NCI-H2227 treated with DMSO at 0.1 percent for 48 hours (cell line): ENCODE results near the gene DOCK6.

Experiments
- DNase-seq: peaks from one replicate; lab custom pipeline; 2025; lab: John Stamatoyannopoulos, UW

Gene DOCK6

DNA sequence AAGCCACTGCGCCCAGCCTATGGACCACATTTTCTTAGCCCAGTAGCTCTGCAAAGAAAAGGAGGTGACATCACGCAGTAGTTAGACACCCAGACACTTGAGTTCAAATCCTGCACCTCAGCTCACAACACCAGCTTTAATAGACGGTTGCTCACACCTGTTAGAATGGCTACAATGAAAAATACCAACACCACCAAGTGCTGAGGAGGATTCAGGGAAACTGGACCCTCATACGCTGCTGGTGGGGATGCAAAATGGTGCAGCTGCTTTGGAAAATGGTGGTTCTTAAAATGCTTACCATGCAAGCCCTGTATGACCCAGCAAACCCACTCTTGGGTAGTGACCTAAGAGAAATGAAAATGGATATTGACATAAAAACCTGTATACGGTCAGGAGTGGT lies 11.7 kb upstream of the DOCK6 start:
- no peak for DNase-seq

GRCh38 chr19:11273296-11273695 lies 11.0 kb upstream of the DOCK6 start:
- no peak for DNase-seq

DNA sequence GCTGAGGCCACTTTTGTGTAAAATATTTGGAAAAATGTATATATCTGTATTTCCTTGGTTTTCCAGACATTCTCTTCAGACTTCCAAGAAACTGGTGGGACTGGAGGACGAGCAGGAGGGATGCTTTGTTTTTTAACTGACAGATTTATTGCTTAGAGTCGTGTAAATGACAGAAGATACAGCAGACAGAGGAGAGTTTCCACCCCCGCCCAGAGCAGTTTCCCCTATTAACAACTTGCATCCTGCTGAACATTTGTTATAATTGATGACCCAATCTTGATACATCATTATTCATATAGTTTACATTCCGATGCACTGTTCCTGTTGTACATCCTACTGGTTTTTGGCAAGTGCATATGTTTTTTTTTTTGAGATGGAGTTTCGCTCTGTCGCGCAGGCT lies 7.1 kb upstream of the DOCK6 start:
- no peak for DNase-seq

DNA sequence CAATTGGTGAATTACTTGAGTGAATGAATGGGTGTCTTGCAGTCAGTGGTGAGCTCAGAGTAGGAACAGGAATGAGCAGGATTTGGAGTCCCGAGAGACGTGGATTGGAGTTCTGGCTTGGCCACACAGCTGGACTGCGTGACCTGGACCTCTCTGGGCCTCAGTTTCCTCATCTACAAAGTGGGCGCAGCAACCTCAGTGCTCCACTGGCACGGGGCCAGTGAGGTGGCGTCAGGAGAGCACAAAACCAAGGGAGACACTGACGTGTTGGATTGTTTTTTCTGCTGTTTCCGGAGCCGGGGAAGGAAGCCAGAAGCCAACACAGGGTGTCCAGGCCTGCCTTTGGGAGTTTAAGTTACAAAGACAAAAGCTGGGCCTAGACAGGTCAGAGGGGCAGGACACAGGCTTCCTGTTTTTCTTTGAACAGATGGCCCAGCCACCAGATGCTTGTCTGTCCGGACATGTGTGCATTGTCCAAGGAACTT lies 6.5 kb upstream of the DOCK6 start:
- DNase-seq: no peak

- DNase-seq: no peak
Observed at GRCh38 chr19:11267316-11268085, 5.2 kb upstream of the DOCK6 start.

- no peak for DNase-seq
Observed at GRCh38 chr19:11265785-11266236, 3.5 kb upstream of the DOCK6 start.

DNA sequence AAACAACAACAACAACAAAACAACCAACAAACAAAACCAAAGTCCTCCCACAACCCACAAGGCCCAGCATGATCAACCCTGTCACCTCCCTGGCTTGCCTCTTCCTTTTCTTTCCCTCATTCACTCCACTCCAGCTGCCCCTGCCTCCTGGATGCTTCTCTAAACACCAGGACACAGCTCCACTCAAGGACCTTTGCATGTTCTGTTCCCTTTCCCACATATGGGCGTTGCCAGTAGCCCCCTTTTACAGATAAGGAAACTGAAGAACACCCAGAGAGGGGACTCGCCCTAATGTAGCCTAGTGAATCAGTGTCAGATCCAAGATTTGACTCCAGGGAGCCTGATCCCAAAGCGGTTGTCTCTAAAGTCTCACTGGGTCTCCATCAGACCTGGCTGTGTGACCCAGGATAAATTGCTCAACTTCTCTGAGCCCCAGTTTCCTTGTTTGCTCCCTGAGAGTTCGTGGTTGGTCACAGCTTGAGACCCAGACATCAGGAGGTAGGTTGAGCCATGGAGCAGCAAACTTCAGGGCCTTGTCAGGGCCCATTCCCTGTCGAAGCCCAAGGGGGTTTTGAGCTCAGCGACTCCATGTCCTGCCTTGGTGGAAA lies 3.0 kb upstream of the DOCK6 start:
- no peak for DNase-seq

GRCh38 chr19:11264452-11265176 lies 2.3 kb upstream of the DOCK6 start:
- DNase-seq: no peak

- DNase-seq: no peak
Observed at GRCh38 chr19:11263726-11264125, 1.4 kb upstream of the DOCK6 start.

GRCh38 chr19:11261431-11261970 lies 823 bp downstream of the DOCK6 start:
- no peak for DNase-seq

- no peak for DNase-seq
Observed at GRCh38 chr19:11260996-11261395, 1.3 kb downstream of the DOCK6 start.

DNA sequence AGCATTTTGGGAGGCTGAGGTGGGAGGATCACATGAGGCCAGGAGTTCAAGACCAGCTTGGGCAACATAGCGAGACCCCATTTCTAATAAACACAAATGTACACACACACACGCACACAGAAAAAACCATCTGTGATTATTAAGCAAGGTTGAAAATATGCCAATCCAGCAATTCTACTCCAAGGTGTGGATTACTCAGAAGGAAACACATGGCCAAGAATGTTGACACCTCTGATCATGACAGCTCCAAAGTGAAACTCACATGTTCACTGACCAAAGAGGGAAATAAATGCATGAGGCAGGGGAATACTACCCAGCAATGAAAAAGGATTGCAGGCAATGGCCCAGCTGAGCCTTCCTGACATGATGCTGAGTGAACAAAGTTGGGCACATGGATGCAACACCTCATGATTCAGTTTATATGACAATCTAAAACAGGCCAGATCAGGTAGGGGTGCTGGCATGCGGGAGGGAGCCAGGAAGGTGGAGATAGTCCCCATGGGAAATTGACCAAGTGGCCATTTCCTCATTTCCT lies 4.4 kb downstream of the DOCK6 start:
- no peak for DNase-seq

- no peak for DNase-seq
Observed at GRCh38 chr19:11256189-11256588, 6.1 kb downstream of the DOCK6 start.

DNA sequence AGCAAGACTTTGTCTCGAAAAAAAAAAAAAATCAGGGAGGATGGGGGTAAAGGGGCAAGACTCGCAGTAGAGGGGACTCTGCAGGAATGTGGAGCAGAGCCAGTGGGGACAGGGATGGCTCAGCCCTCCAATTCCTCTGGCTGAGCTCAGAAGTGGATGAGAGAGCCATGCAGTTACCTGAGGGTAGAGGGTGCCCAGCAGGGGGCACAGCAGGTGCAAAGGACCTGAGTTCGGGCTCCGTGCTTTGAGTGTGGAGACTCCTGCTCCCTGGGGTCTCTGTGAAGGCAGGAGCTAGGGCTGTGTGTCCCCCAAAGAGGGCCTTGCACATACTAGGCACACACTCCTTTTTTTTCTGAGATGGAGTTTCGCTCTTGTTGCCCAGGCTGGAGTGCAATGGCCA lies 7.7 kb downstream of the DOCK6 start:
- no peak for DNase-seq

DNA sequence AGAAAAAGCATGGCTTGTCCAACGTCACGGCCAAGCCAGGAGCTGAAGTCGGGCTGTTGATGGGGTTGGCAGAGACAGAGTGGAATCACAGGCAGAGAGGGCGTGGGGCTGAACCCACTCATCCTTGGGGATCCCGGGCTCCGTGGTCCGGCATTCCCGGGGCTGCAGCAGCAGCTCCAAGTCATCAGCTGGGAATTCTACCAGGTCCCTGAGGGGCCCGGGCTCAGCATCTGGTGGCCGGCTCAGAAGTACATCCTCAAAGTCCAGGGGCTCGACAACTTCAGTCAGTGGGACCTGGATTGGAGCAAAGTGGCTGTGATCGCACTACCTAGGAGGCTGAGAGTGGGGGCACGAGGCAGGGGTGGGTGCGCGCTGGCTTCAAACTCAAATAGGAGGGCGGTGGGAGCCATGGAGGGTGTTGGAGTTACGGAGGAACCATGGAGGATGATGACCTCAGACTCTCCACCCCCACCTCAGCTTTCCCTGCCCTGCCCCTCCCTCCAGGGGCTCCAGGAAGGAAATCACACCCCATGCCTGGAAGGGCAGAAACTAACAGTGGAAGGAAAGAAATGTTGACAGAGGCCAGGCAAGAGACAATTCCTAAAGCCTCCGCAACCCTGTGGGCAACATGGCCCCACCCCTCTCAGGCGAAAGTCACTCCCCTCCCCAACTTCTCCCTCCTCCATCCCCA lies 9.5 kb downstream of the DOCK6 start:
- no peak for DNase-seq

GRCh38 chr19:11251650-11252314 lies 10.5 kb downstream of the DOCK6 start:
- DNase-seq: no peak

DNA sequence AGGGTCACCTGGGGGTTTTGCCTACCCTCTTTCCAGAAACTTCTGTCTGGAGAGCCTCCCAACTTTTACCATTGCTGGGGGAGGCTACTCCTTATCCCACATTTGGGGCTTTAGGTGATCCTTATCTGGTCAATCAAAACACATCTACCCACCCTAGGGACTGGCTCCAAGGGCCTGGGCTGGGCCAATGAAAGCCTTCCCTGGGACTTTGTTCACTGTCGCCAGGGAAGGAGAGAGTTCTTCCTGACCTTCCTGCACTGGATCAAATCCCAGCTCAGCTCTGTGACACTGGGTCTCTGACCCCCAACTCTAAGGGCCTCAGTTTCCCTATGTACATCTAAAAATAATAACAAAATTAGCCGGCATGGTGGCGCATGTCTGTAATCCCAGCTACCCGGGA lies 11.1 kb downstream of the DOCK6 start:
- DNase-seq: no peak

- DNase-seq: no peak
Observed at GRCh38 chr19:11248852-11249251, 13.5 kb downstream of the DOCK6 start.

DNA sequence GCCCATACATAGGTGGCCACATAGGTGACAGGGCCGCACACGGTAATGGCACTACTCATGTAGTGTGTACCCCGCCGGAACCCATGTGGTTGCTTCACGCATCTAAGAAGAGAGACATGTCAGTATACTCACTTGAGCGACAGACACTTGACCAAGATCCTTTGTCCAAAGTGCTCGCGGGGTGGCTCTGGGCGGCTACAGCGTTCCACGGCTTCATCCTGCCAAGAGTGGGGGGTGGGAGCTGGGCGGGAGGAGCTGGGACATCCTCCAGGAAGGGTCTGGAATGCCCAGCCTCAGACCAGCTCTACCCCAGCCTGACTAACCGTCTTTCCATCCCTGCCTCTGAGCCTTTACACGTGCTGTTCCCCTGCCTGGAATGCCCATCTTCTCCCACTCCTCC lies 14.4 kb downstream of the DOCK6 start:
- no peak for DNase-seq

DNA sequence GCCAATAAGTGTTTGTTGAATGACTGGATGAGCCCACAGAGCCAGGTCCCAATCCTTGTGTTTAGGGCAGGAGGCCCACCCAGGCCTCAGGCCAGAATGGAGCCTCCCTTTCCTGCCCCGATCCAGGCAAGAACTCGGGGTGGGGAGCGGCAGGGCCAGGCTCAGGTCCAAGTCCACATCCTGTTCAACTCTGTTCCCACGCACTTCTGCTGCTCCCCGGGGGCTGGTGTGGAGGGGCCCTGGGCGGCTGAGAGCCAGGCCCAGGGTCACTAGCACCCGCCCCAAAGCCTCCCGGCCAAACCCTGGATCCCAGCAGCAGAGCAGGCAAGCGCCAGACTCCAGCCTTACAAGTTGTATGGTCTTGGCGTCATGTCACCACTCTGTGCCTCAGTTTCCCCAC lies 14.9 kb downstream of the DOCK6 start:
- DNase-seq: no peak

GRCh38 chr19:11246941-11247340 lies 15.4 kb downstream of the DOCK6 start:
- no peak for DNase-seq
